Transverse colon (tissue), 4 donors: ENCODE data around the gene AKR1A1. TPM values are rescaled to one million over a fixed set of nuclear protein-coding genes. Genes with fewer than 3 reads are reported as not detected.
A peak's percentile ranks its signal among the peaks of the same experiment; 100 is the strongest.

Experiments
- DNase-seq: peaks from one replicate; pipeline ENCODE4 v3.0.0-alpha.2; 2019
- H3K27ac ChIP-seq, 4 donors: fragments of 200-600 bp; sonication (generic); 2 replicates each; pipeline ENCODE4 v1.5.1; 2016 to 2018; ENCODE audit warnings: inconsistent platforms in 4 of 4
- H3K27me3 ChIP-seq: fragments of 200-600 bp; sonication (generic); 2 replicates; pipeline ENCODE4 v1.5.1; 2017; ENCODE audit warnings: inconsistent platforms
- H3K36me3 ChIP-seq, 4 donors: fragments of 200-600 bp; sonication (generic); 2 replicates each; pipeline ENCODE4 v1.5.1; 2017 to 2019; ENCODE audit warnings: inconsistent platforms in 4 of 4
- H3K4me1 ChIP-seq, 4 donors: fragments of 200-600 bp; sonication (generic); 2 replicates each; pipeline ENCODE4 v1.5.1; 2017 to 2020; ENCODE audit warnings: inconsistent platforms in 4 of 4
- H3K4me3 ChIP-seq, 4 donors: fragments of 200-600 bp; sonication (generic); 1 replicate in 1 of 4; 2 replicates in 3 of 4; pipeline versions ENCODE4 v1.5.1 to v1.6.1; 2017 to 2019; ENCODE audit warnings: inconsistent platforms in 4 of 4
- H3K9me3 ChIP-seq, 2 donors: fragments of 200-600 bp; sonication (generic); 2 replicates each; pipeline ENCODE4 v1.5.1; 2017 to 2019; ENCODE audit warnings: inconsistent platforms in 2 of 2
- EP300 ChIP-seq: sonication (generic); formaldehyde crosslinking; IDR thresholded peaks from one replicate; pipeline ENCODE4 v1.6.1; 2017; ENCODE audit warnings: antibody characterized with exemption, low read depth
- POLR2A ChIP-seq: fragments of 450-650 bp; IDR thresholded peaks from one replicate; pipeline ENCODE4 v1.6.1; 2016; ENCODE audit warnings: antibody characterized with exemption, mild to moderate bottlenecking, moderate library complexity
- POLR2AphosphoS5 ChIP-seq, 3 donors: sonication (generic); formaldehyde crosslinking; IDR thresholded peaks; one replicate each; pipeline ENCODE4 v1.6.1; 2016; ENCODE audit warnings: antibody characterized with exemption in 3 of 3
- WGBS, 2 donors: methylation state at CpG; one replicate each; pipeline ENCODE4 v1.1.5; 2018; ENCODE audit warnings: low coverage in 1 of 2; 5-methylcytosine and 5-hydroxymethylcytosine counted together
- in situ Hi-C, 4 donors: fragments of 200-750 bp; cut with MboI; loops; one replicate each; pipeline versions ENCODE4 v1.15.0 to v1.15.1; 2017; ENCODE audit warnings: low sequenced_read_pairs in 3 of 4, low pct_ligation_motif_present in 1 of 4, low pct_unique_long_range_greater_than_20kb in 1 of 4
- intact Hi-C: fragments of 100-400 bp; cut with DNase I; formaldehyde crosslinking; loops from one replicate; pipeline ENCODE4 v1.15.1; 2023; ENCODE audit warnings: low total_unique reads
- total RNA-seq, 4 donors: library from RNA; depleted of rRNA; stranded (reverse); fragments of >200 nt; gene quantifications; one replicate each; pipeline ENCODE4 v1.1.0, GENCODE V29; 2016
- TF ChIP-seq, protein P1 (sequence below), 5 experiments: fragments of 200-600 bp in 3 of 5; fragments of 450-650 bp in 2 of 5; sonication (generic) in 3 of 5; IDR thresholded peaks; 1 replicate in 2 of 5; 2 replicates in 3 of 5; pipeline ENCODE4 v1.5.1; 2016 to 2017; ENCODE audit warnings: antibody characterized with exemption in 5 of 5, inconsistent platforms in 3 of 5, mild to moderate bottlenecking in 2 of 5, moderate library complexity in 1 of 5

AKR1A1 gene
- total RNA-seq, 4 donors from 2014 or later: 86.5 to 158 (median 128) TPM

DNA sequence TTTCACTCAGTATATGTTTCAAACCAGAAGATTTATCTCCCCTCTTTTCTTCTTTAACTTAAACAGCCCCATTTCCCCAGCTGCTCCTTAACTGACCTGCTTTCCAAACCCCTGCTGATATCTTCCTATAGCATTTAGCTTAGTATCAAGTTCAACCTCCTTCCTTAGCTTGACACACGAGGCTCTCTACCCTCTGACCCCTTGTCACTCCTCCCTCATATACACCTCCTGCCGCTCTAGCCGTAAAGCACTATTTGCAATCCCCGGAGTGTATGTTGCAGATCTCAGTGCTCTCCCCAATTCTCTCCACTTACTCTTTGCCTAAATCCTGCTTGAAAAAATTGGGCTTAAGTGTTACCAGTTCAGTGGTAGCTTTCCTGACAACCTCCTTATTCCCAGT lies 13.7 kb upstream of the AKR1A1 start:
- H3K36me3 ChIP-seq: no peaks in the 10 kb centered on the region
- H3K27me3 ChIP-seq: no peaks in the 10 kb centered on the region
- H3K9me3 ChIP-seq: no peaks in the 10 kb centered on the region
- 58 to 67% methylated on average over 4 of the region's 4 CpGs for WGBS, 2 donors
- no peak for TF ChIP-seq POLR2AphosphoS5 (IDR thresholded peaks at IDR 0.05)
- no peak for TF ChIP-seq EP300
- TF ChIP-seq, protein P1, sequence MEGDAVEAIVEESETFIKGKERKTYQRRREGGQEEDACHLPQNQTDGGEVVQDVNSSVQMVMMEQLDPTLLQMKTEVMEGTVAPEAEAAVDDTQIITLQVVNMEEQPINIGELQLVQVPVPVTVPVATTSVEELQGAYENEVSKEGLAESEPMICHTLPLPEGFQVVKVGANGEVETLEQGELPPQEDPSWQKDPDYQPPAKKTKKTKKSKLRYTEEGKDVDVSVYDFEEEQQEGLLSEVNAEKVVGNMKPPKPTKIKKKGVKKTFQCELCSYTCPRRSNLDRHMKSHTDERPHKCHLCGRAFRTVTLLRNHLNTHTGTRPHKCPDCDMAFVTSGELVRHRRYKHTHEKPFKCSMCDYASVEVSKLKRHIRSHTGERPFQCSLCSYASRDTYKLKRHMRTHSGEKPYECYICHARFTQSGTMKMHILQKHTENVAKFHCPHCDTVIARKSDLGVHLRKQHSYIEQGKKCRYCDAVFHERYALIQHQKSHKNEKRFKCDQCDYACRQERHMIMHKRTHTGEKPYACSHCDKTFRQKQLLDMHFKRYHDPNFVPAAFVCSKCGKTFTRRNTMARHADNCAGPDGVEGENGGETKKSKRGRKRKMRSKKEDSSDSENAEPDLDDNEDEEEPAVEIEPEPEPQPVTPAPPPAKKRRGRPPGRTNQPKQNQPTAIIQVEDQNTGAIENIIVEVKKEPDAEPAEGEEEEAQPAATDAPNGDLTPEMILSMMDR (IDR thresholded peaks at IDR 0.05): no peak
- TF ChIP-seq POLR2A: no peak
- in situ Hi-C loops: no loop called here
- H3K27ac ChIP-seq: no peak overlapping the region
- DNase-seq: no peak
- H3K4me3 ChIP-seq: no peak overlapping the region
- intact Hi-C loops: no loop called here
- peaks cover 0 to 2% (median 0%) of the 10 kb centered on the region in 4 donors for H3K4me1 ChIP-seq

DNA sequence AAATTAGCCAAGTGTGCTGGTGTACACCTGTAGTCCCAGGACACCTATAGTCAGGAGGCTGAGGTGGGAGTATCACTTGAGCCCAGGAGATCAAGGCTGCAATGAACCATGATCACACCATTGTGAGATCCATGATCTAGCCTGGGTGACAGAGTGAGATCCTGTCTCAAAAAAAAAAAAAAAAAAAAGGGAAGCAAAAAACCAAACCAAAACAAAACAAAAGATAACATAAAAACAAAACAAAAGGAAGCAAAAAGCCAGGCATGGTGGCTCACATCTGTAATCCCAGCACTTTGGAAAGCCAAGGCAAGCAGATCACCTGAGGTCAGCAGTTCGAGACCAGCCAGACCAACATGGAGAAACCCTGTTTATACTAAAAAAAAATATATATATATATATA lies 9.4 kb upstream of the AKR1A1 start:
- DNase-seq: no peak
- no peaks in the 10 kb centered on the region for H3K27me3 ChIP-seq
- whole genome bisulfite sequencing, 2 donors: 90 to 100% methylated on average over 1 of the region's 1 CpG
- TF ChIP-seq POLR2AphosphoS5 (IDR thresholded peaks at IDR 0.05): no peak
- TF ChIP-seq, protein P1 (IDR thresholded peaks at IDR 0.05): no peak
- TF ChIP-seq EP300: no peak
- TF ChIP-seq POLR2A: no peak
- no peaks in the 10 kb centered on the region for H3K36me3 ChIP-seq
- no peak overlapping the region for H3K27ac ChIP-seq
- intact Hi-C loops: no loop called here
- H3K4me1 ChIP-seq: peaks cover 0 to 31% (median 6%) of the 10 kb centered on the region in 4 donors
- H3K9me3 ChIP-seq: no peaks in the 10 kb centered on the region
- no peak overlapping the region for H3K4me3 ChIP-seq
- in situ Hi-C loops: no loop called here

DNA sequence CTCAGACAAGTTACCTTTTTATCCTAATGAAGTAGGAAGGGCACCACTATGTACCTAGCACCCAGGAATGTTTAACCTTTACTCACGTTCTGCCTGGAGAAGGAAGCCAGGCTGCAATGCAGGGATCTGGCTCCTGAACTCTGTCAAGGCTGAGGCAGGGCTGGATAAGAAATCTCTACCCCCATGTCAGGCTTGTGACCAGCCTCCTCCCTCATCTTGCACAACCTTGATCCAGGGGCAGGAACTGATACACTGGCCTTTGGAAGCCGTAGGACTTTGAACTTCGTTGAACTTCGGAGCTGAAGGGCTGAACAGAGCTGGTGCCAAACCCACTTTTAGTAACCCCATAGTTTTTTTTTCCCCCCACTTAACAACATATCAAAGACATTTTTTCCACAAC lies 8.0 kb upstream of the AKR1A1 start:
- Histone ChIP-seq H3K4me3 (no peak overlapping the region), H3K4me1 (peaks cover 0 to 31% (median 6%) of the 10 kb centered on the region in 4 donors), H3K9me3 (no peaks in the 10 kb centered on the region), H3K36me3 (no peaks in the 10 kb centered on the region), H3K27ac (peak overlapping the region; percentile 7 to 64 (median 48)), H3K27me3 (no peaks in the 10 kb centered on the region)
- TF ChIP-seq, protein P1 (IDR thresholded peaks at IDR 0.05): no peak
- no peak for TF ChIP-seq EP300
- TF ChIP-seq POLR2A: peak; percentile 35
- peak in 2 of 3 donors; percentile 26 to 45 for TF ChIP-seq POLR2AphosphoS5 (IDR thresholded peaks at IDR 0.05)
- intact Hi-C loops: no loop called here
- WGBS, 2 donors: 49 to 60% methylated on average over 1 to 3 of the region's 4 CpGs
- DNase-seq: peak; percentile 55
- in situ Hi-C loops: no loop called here

DNA sequence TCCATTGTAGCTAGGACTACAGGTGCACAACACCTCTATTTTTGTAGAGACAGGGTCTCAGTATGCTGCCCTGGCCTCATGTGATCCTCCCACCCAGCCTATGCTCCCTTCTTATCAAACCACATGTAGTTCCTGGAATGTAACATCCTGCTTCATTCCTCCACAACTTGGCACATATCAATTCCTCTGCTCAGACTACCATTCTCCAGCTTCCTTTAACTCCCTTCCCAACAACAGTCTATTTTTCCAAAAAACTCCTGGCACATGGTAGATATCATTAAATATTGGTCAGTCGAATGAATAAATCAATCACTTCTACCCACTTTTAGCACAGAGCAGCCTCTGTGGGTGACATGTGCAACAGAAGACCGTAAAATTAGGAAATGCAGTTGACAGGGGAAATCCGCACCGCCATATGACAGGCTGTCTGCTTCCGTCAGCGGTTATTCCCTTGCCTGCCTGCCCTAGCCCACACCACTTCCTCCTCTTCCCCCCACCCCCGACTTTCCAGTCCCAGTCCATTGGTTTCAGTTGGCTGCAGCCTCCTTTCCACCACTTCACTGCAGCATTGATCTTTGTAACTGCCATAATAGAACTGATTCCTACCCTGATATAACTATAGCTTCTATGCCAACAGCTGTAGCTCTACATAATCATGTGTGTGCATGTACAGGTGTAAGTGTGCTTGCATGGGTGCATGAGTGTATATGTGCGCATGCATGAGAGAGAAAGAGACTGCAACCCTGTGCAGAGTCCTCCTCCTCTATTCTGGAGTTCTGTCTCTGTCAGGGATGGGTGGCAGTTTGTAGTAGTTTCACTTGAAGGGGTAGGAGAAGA lies 6.8 kb upstream of the AKR1A1 start:
- DNase-seq: peak; percentile 60
- Histone ChIP-seq H3K4me1 (peaks cover 0 to 31% (median 6%) of the 10 kb centered on the region in 4 donors), H3K27ac (peak overlapping the region in 2 of 4 donors; percentile 1 to 4), H3K4me3 (no peak overlapping the region), H3K36me3 (no peaks in the 10 kb centered on the region), H3K27me3 (no peaks in the 10 kb centered on the region), H3K9me3 (no peaks in the 10 kb centered on the region)
- TF ChIP-seq EP300 (no peak), POLR2AphosphoS5 (IDR thresholded peaks at IDR 0.05) (no peak), POLR2A (no peak)
- TF ChIP-seq, protein P1 (IDR thresholded peaks at IDR 0.05): no peak
- intact Hi-C loops: no loop called here
- WGBS, 2 donors: 53 to 65% methylated on average over 7 to 8 of the region's 8 CpGs
- in situ Hi-C loops: no loop called here
